ENCODE data around the gene PECR. TPM values are rescaled to one million over a fixed set of nuclear protein-coding genes. Genes with fewer than 3 reads are reported as not detected.

The PECR gene
- total RNA-seq, 1 experiment from 2014 or later = 15.3 TPM

DNA sequence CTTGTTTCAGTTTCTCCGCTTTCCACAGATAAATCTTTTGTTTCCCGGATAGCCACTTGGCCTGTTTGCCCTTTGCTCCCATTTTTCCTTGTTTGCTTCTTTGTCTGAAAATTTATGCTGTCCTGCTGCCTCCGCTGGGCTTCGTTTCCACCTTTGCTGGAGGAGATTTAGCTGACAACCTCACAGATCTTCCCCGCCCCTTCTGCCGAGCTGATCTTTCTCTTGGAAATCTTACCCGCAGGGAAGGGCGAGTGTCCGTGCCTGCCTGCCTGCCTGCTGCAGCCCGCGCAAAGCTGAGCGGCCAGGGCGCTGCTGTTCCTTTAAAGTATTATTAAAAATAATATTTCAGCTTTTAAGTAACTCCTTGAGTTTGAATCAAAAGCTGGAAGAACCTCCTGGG is 26.2 kb upstream of the PECR start:
- H3K14ac ChIP-seq (ENCODE audit: insufficient read depth, low read length) = no peak overlapping the region
- DNase-seq = peak; percentile 63

More for the DNA sequence above, 26.2 kb upstream of the PECR start:
- Histone ChIP-seq H2BK5ac (ENCODE audit: insufficient read length, low read length) (no peak overlapping the region), H3K27me3 (ENCODE audit: insufficient read depth, low read length) (no peaks in the 10 kb centered on the region), H3K79me2 (ENCODE audit: insufficient read depth, low read length) (peaks cover 18% of the 10 kb centered on the region; the same call in 1 of the 2 replicates), H3K4me1 (ENCODE audit: insufficient read depth, low read length) (no peaks in the 10 kb centered on the region; the same call in 1 of the 2 replicates), H3K9me3 (ENCODE audit: control insufficient read depth, low read depth, low read length) (no peaks in the 10 kb centered on the region), H3K23ac (ENCODE audit: insufficient read length, low read depth, low read length) (no peak overlapping the region), H4K20me1 (ENCODE audit: control insufficient read depth, insufficient read depth, insufficient read length) (no peaks in the 10 kb centered on the region), H2AK5ac (ENCODE audit: insufficient read length, low read length) (no peak overlapping the region), H3K23me2 (ENCODE audit: insufficient read length, low read depth, low read length, poor library complexity, severe bottlenecking) (peaks cover 3% of the 10 kb centered on the region), H3K4me2 (ENCODE audit: insufficient read depth, insufficient read length, low read length) (peak overlapping the region; percentile 28), H3K18ac (ENCODE audit: insufficient read length, low read depth, low read length) (no peak overlapping the region), H4K5ac (ENCODE audit: insufficient read length, low read depth, low read length) (no peak overlapping the region), H2BK12ac (ENCODE audit: insufficient read length, low read depth, low read length) (no peak overlapping the region), H2BK20ac (ENCODE audit: low read depth, low read length, poor library complexity, severe bottlenecking) (no peak overlapping the region), H4K8ac (replicated peaks; ENCODE audit: insufficient read length, low read depth, low read length) (no peak overlapping the region), H3K9ac (ENCODE audit: extremely low read depth, insufficient read length, low read length) (no peak overlapping the region), H2BK120ac (ENCODE audit: low read depth, low read length, poor library complexity, severe bottlenecking) (no peak overlapping the region), H3K4ac (ENCODE audit: low read depth, low read length) (no peak overlapping the region), H2BK15ac (ENCODE audit: low read depth, low read length) (no peak overlapping the region), H3T11ph (ENCODE audit: low read length) (no peak overlapping the region), H3K79me1 (ENCODE audit: insufficient read depth, low read depth, low read length, poor library complexity, severe bottlenecking) (no peaks in the 10 kb centered on the region), H3K27ac (ENCODE audit: insufficient read length, low read depth, low read length) (no peak overlapping the region), H4K91ac (ENCODE audit: insufficient read length, low read depth, low read length) (no peak overlapping the region), H2AFZ (ENCODE audit: low read length) (no peak overlapping the region), H3K56ac (ENCODE audit: insufficient read length, low read depth, low read length) (no peak overlapping the region)
- Mint-ChIP-seq H3K36me3 (ENCODE audit: insufficient read depth in 1 of 3, low read depth in 3 of 3) (peaks cover 24 to 31% (median 28%) of the 10 kb centered on the region in 3 experiments), H3K27ac (peak overlapping the region in 2 of 3 experiments; percentile 88 to 91; a peak in 5 of 7 replicates), H3K4me3 (peak overlapping the region; percentile 28 to 68), H3K9me3 (peaks cover 0 to 3% of the 10 kb centered on the region in 2 experiments; a peak in 2 of 5 replicates), H3K27me3 (ENCODE audit: low read depth) (no peaks in the 10 kb centered on the region), H3K4me1 (peaks cover 32 to 39% of the 10 kb centered on the region in 2 experiments)
- TF ChIP-seq CTCF (conservative IDR thresholded peaks at IDR 0.05) = no peak
- no CpG with 5 or more reads among the region's 13 CpGs for WGBS (ENCODE audit: extremely low coverage, insufficient read length, low lambda C conversion rate)

Data from H9 (cell line).